Left kidney (tissue), 2 donors: ENCODE results near the gene SPINK4. TPM values are rescaled to one million over a fixed set of nuclear protein-coding genes. Genes with fewer than 3 reads are reported as not detected.

Experiments used
- DNase-seq: peaks from one replicate; pipeline ENCODE4 v3.0.0-alpha.2; 2013
- polyA plus RNA-seq: library from polyadenylated mRNA; unstranded; fragments of 120-200 nt; gene quantifications from one replicate; pipeline ENCODE4 v1.2.1, GENCODE V29; 2013; ENCODE audit not compliant: insufficient read length

Gene SPINK4
- polyA plus RNA-seq, 1 donor, result not detected

GRCh38 chr9:33291901-33292300 is 51.9 kb downstream of the SPINK4 start:
- no peak for DNase-seq

- DNase-seq, result no peak
Measured at GRCh38 chr9:33293782-33294181, 53.8 kb downstream of the SPINK4 start.

- DNase-seq, result no peak
Measured at GRCh38 chr9:33294670-33295432, 54.9 kb downstream of the SPINK4 start.

DNA sequence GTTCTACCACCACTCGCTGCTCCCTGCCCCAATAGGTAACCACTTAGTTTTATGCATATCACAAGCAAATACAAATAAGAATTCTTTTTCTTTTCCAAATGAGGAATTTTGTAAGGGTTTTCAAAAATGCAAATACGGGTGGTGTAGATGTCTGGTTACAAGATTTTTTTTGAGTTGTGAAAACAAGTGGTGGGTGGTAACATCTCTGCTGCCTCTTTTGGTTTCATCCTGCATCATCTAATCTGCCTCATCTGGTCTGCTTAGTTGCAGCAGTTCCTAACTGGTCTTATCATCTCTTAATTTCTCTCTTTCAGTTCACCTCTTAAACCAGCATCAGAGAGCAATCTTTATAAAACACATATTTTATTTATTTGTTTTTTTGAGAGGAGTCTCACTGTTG is 55.6 kb downstream of the SPINK4 start:
- DNase-seq, result no peak

DNA sequence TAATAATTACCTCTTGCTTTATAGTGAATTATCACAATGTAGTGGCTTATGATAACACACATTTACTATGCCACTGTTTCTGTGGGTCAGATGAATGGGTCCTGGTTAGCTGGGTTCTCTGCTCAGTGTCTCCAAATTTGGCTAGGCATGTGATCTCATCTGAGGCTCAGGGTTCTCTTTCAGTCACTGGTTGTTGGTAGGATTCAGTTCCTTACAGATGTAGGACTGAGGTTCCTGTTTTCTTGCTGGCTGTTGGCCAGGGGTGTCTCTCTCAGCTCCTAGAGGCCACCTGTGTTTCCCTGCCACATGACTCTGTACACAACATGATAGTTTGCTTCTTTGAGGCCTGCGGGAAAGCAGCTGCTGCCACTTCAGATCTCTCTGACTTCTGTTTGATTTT is 57.5 kb downstream of the SPINK4 start:
- no peak for DNase-seq

Other genes starting within 250 kb of the SPINK4 start
- 51.4 TPM for gene APTX, start 238.5 kb upstream of the SPINK4 start, polyA plus RNA-seq
- 238 TPM for gene DNAJA1, start 214.9 kb upstream of the SPINK4 start, polyA plus RNA-seq
- gene SMU1, start 163.5 kb upstream of the SPINK4 start, polyA plus RNA-seq, result 32.8 TPM
- gene B4GALT1, start 72.8 kb upstream of the SPINK4 start, polyA plus RNA-seq, result 146 TPM
- gene BAG1, start 24.5 kb downstream of the SPINK4 start, polyA plus RNA-seq, result 71.6 TPM
- gene CHMP5, start 24.9 kb downstream of the SPINK4 start, polyA plus RNA-seq, result 115 TPM
- gene NFX1, start 50.3 kb downstream of the SPINK4 start, polyA plus RNA-seq, result 41.0 TPM
- gene AQP7, start 162.4 kb downstream of the SPINK4 start, polyA plus RNA-seq, result 24.4 TPM
- 30.7 TPM for gene AQP3, start 207.4 kb downstream of the SPINK4 start, polyA plus RNA-seq
- gene NOL6, start 233.8 kb downstream of the SPINK4 start, polyA plus RNA-seq, result 26.0 TPM